ENCODE results near the gene LHFPL6.

Gene LHFPL6

DNA sequence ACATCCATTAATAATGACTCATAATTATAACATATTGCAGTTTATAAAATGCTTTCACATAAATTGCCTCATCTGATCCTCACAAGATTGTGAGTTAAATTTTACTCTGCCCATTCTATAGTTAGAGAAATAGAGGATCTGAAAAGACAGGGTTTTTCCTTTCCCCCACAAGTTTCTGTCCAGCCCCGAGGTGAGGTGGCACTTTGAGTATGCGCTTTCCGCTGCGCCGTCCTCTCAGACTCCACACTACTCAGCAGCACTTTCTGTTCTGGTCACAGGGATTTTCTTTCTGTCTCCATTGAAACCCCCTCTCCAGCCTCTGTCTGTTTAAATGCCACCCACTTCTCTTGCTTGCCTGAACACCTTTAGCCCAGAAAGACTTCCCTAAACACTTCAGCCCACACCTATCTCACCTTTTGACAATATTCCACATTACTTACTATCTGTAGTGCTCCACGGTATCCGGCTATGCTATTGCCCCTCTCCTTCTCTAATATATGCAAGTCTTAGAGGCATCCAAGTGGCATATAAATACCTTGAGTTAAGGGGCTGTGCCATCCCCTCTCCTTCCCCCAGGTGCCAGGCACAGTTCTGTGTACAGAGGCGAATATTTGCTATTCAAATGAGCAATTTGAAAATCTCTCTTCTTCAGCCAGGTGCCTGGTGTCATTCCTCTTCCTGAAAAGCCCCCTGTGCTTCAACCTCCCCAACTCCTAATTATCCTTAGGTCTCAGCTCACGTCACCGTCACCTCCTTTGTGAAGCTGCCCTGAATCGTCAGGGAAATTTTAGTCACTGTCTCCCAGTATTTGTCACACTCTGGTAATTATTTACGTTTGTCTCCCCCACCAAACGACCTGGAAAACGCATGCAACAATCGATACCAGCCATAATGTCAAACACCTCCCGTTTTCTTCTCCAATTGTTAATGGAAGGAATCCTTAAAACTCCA is 296.1 kb downstream of the LHFPL6 start:
- no peak for TF ChIP-seq ZNF274 (IDR thresholded peaks at IDR 0.05; ENCODE audit: low read depth, low read length)
- H3K4me3 ChIP-seq (ENCODE audit: low read length): no peak overlapping the region

- no peak overlapping the region for H3K4me3 ChIP-seq (ENCODE audit: low read length)
- no peak for TF ChIP-seq ZNF274 (IDR thresholded peaks at IDR 0.05; ENCODE audit: low read depth, low read length)
Measured at GRCh38 chr13:39302820-39303219, 300.2 kb downstream of the LHFPL6 start.

GRCh38 chr13:39298951-39299350 is 304.0 kb downstream of the LHFPL6 start:
- no peak overlapping the region for H3K4me3 ChIP-seq (ENCODE audit: low read length)
- TF ChIP-seq ZNF274 (IDR thresholded peaks at IDR 0.05; ENCODE audit: low read depth, low read length): no peak

GRCh38 chr13:39297664-39298171 is 305.3 kb downstream of the LHFPL6 start:
- H3K4me3 ChIP-seq (ENCODE audit: low read length): no peak overlapping the region
- TF ChIP-seq ZNF274 (IDR thresholded peaks at IDR 0.05; ENCODE audit: low read depth, low read length): no peak

GRCh38 chr13:39297023-39297422 is 306.0 kb downstream of the LHFPL6 start:
- no peak for TF ChIP-seq ZNF274 (IDR thresholded peaks at IDR 0.05; ENCODE audit: low read depth, low read length)
- no peak overlapping the region for H3K4me3 ChIP-seq (ENCODE audit: low read length)

DNA sequence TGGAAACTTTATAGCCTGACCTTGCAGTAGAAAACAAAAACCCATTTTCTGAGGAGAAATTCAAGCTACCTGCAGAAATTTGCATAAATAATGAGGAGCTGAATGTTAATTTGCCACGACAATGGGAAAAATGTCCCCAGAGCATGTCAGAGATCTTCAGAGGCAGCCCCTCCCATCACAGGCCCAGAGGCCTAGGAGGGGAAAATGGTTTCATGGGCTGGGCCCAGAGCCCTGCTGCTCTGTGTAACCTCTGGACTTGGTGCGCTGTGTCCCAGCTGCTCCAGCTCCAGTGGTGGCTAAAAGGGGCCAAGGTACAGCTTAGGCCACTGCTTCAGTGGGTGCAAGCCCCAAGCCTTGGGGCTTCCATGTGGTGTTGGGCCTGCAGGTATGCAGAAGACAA is 306.8 kb downstream of the LHFPL6 start:
- H3K4me3 ChIP-seq (ENCODE audit: low read length): no peak overlapping the region
- TF ChIP-seq ZNF274 (IDR thresholded peaks at IDR 0.05; ENCODE audit: low read depth, low read length): no peak

All from GM08714 (cell line).